Upper lobe of right lung (tissue), 1 donor: ENCODE data around the gene NMRK2. TPM values are rescaled to one million over a fixed set of nuclear protein-coding genes. Genes with fewer than 3 reads are reported as not detected.

ENCODE experiments used
- ATAC-seq: fragments of 200-7000 bp; cut with Tn5 transposase; one replicate; pipeline ENCODE4 v1.9.1; 2020; ENCODE audit warnings: mild to moderate bottlenecking, moderate library complexity
- DNase-seq: peaks from one replicate; pipeline ENCODE4 v3.0.0-alpha.2; 2020
- H3K27ac ChIP-seq: fragments of 200-600 bp; one replicate; pipeline ENCODE4 v1.8.0; 2022
- H3K27me3 ChIP-seq: fragments of 200-600 bp; one replicate; pipeline ENCODE4 v1.8.0; 2022; ENCODE audit warnings: mild to moderate bottlenecking
- H3K36me3 ChIP-seq: fragments of 200-600 bp; one replicate; pipeline ENCODE4 v1.8.0; 2022
- H3K4me1 ChIP-seq: fragments of 200-600 bp; one replicate; pipeline ENCODE4 v1.8.0; 2022
- H3K4me3 ChIP-seq: fragments of 200-600 bp; one replicate; pipeline ENCODE4 v1.8.0; 2022; ENCODE audit warnings: mild to moderate bottlenecking
- H3K9me3 ChIP-seq: fragments of 200-600 bp; one replicate; pipeline ENCODE4 v1.8.0; 2022
- CTCF ChIP-seq: fragments of 200-600 bp; IDR thresholded peaks from one replicate; pipeline ENCODE4 v1.8.0; 2022; ENCODE audit warnings: antibody characterized with exemption
- intact Hi-C: fragments of 100-400 bp; cut with DNase I; formaldehyde crosslinking; loops from one replicate; pipeline ENCODE4 v1.11.0; 2022
- total RNA-seq: library from RNA; stranded (reverse); fragmentation: NEBNext Ultra II Directional; extraction: Animal tissue kit (Norgen Biotek cat#: 25700); gene quantifications from one replicate; pipeline ENCODE4 v1.2.1, GENCODE V29; 2021
- donor health status: DM: no; HTN: yes; CAD: no; lungs with severe emphysema.

Gene NMRK2
- total RNA-seq, 1 donor from 2014 or later = 1.6 TPM

- Histone ChIP-seq H3K27me3 (no peaks in the 10 kb centered on the region), H3K9me3 (no peaks in the 10 kb centered on the region), H3K4me1 (peaks cover 27% of the 10 kb centered on the region), H3K36me3 (peaks cover 72% of the 10 kb centered on the region), H3K4me3 (no peak overlapping the region), H3K27ac (no peak overlapping the region)
- DNase-seq (no peak), ATAC-seq (no peak)
- no peak for TF ChIP-seq CTCF
- intact Hi-C loops = no loop called here
Measured at GRCh38 chr19:3981736-3982681, 49.1 kb downstream of the NMRK2 start.

- H3K27ac ChIP-seq = no peak overlapping the region
- peaks cover 35% of the 10 kb centered on the region for H3K4me1 ChIP-seq
- intact Hi-C loops = no loop called here
- H3K27me3 ChIP-seq = no peaks in the 10 kb centered on the region
- H3K4me3 ChIP-seq = no peak overlapping the region
- TF ChIP-seq CTCF = no peak
- no peaks in the 10 kb centered on the region for H3K9me3 ChIP-seq
- H3K36me3 ChIP-seq = peaks cover 63% of the 10 kb centered on the region
- ATAC-seq = no peak
- DNase-seq = no peak
Measured at GRCh38 chr19:3982701-3983541, 50.1 kb downstream of the NMRK2 start.

- peaks cover 57% of the 10 kb centered on the region for H3K36me3 ChIP-seq
- no peaks in the 10 kb centered on the region for H3K9me3 ChIP-seq
- intact Hi-C loops = no loop called here
- H3K27me3 ChIP-seq = no peaks in the 10 kb centered on the region
- ATAC-seq (no peak), DNase-seq (no peak)
- peak overlapping the region; percentile 94 for H3K27ac ChIP-seq
- H3K4me1 ChIP-seq = peaks cover 35% of the 10 kb centered on the region
- TF ChIP-seq CTCF = no peak
- peak overlapping the region; percentile 91 for H3K4me3 ChIP-seq
Measured at GRCh38 chr19:3983542-3983914, 50.7 kb downstream of the NMRK2 start.

GRCh38 chr19:3983936-3984583, 51.2 kb downstream of the NMRK2 start:
- Histone ChIP-seq H3K27ac (peak overlapping the region; percentile 94), H3K4me3 (peak overlapping the region; percentile 91), H3K36me3 (peaks cover 52% of the 10 kb centered on the region), H3K9me3 (no peaks in the 10 kb centered on the region), H3K4me1 (peaks cover 35% of the 10 kb centered on the region), H3K27me3 (no peaks in the 10 kb centered on the region)
- peak; percentile 2 for ATAC-seq
- DNase-seq = peak; percentile 74
- intact Hi-C loops = no loop called here
- no peak for TF ChIP-seq CTCF

- Histone ChIP-seq H3K27me3 (no peaks in the 10 kb centered on the region), H3K4me1 (peaks cover 35% of the 10 kb centered on the region), H3K27ac (peak overlapping the region; percentile 94), H3K9me3 (no peaks in the 10 kb centered on the region), H3K4me3 (peak overlapping the region; percentile 91), H3K36me3 (peaks cover 47% of the 10 kb centered on the region)
- no peak for TF ChIP-seq CTCF
- DNase-seq (no peak), ATAC-seq (no peak)
- intact Hi-C loops = no loop called here
Measured at GRCh38 chr19:3984584-3984907, 51.7 kb downstream of the NMRK2 start.
